Measurements from ENCODE around the gene TMCO6. TPM values are rescaled to one million over a fixed set of nuclear protein-coding genes. Genes with fewer than 3 reads are reported as not detected.
A peak's percentile ranks its signal among the peaks of the same experiment; 100 is the strongest.

The TMCO6 gene
- total RNA-seq, 1 experiment from 2014 or later, result 24.1 TPM

GRCh38 chr5:140633501-140633900 is 5.8 kb upstream of the TMCO6 start:
- POLR2A ChIA-PET (ENCODE audit: low non-redundant PET), result no interaction called here
- Histone ChIP-seq H3K27ac (ENCODE audit: low read depth, low read length, poor library complexity, severe bottlenecking) (no peak overlapping the region), H3K27me3 (replicated peaks; ENCODE audit: insufficient read depth, low read depth, low read length, poor library complexity) (peaks cover 17% of the 10 kb centered on the region), H3K36me3 (ENCODE audit: insufficient read depth, low read length, poor library complexity, severe bottlenecking) (no peaks in the 10 kb centered on the region), H3K4me3 (ENCODE audit: low read depth, low read length, poor library complexity, severe bottlenecking) (no peak overlapping the region), H3K4me1 (ENCODE audit: insufficient read depth, low read length, poor library complexity, severe bottlenecking) (no peaks in the 10 kb centered on the region), H3K9me3 (ENCODE audit: low read depth, low read length, poor library complexity, severe bottlenecking) (peaks cover 4% of the 10 kb centered on the region)
- BruUV-seq (replicated peaks), result no TSS peak
- intact Hi-C loops (cut with micrococcal nuclease; ENCODE audit: unreplicated experiment), result no loop called here
- no peak for DNase-seq (ENCODE audit: low spot score)
- CTCF ChIA-PET, result no interaction called here
- no peak for TF ChIP-seq CTCF (conservative IDR thresholded peaks at IDR 0.05; ENCODE audit: low read depth, low read length)
- no peak for TF ChIP-seq EZH2 (IDR thresholded peaks at IDR 0.05; ENCODE audit: borderline replicate concordance, low read depth, low read length, poor library complexity, severe bottlenecking)

- H3K9me3 ChIP-seq (ENCODE audit: low read depth, low read length, poor library complexity, severe bottlenecking), result no peaks in the 10 kb centered on the region
- H3K27ac ChIP-seq (ENCODE audit: low read depth, low read length, poor library complexity, severe bottlenecking), result no peak overlapping the region
- no peak for TF ChIP-seq CTCF (conservative IDR thresholded peaks at IDR 0.05; ENCODE audit: low read depth, low read length)
- TF ChIP-seq EZH2 (IDR thresholded peaks at IDR 0.05; ENCODE audit: borderline replicate concordance, low read depth, low read length, poor library complexity, severe bottlenecking), result no peak
- peaks cover 4% of the 10 kb centered on the region for H3K4me1 ChIP-seq (ENCODE audit: insufficient read depth, low read length, poor library complexity, severe bottlenecking)
- CTCF ChIA-PET, result no interaction called here
- H3K4me3 ChIP-seq (ENCODE audit: low read depth, low read length, poor library complexity, severe bottlenecking), result no peak overlapping the region
- peaks cover 17% of the 10 kb centered on the region for H3K27me3 ChIP-seq (replicated peaks; ENCODE audit: insufficient read depth, low read depth, low read length, poor library complexity)
- intact Hi-C loops (cut with micrococcal nuclease; ENCODE audit: unreplicated experiment), result no loop called here
- no peak for DNase-seq (ENCODE audit: low spot score)
- BruUV-seq (replicated peaks), result no TSS peak
- POLR2A ChIA-PET (ENCODE audit: low non-redundant PET), result no interaction called here
- H3K36me3 ChIP-seq (ENCODE audit: insufficient read depth, low read length, poor library complexity, severe bottlenecking), result no peaks in the 10 kb centered on the region
These were observed 5.1 kb upstream of the TMCO6 start for GRCh38 chr5:140634103-140634502.

GRCh38 chr5:140635291-140636257 is 3.7 kb upstream of the TMCO6 start:
- CTCF ChIA-PET, result no interaction called here

More at GRCh38 chr5:140635291-140636257, 3.7 kb upstream of the TMCO6 start:
- Histone ChIP-seq H3K27ac (ENCODE audit: low read depth, low read length, poor library complexity, severe bottlenecking) (no peak overlapping the region), H3K27me3 (replicated peaks; ENCODE audit: insufficient read depth, low read depth, low read length, poor library complexity) (peaks cover 17% of the 10 kb centered on the region), H3K9me3 (ENCODE audit: low read depth, low read length, poor library complexity, severe bottlenecking) (no peaks in the 10 kb centered on the region), H3K36me3 (ENCODE audit: insufficient read depth, low read length, poor library complexity, severe bottlenecking) (no peaks in the 10 kb centered on the region), H3K4me3 (ENCODE audit: low read depth, low read length, poor library complexity, severe bottlenecking) (no peak overlapping the region), H3K4me1 (ENCODE audit: insufficient read depth, low read length, poor library complexity, severe bottlenecking) (peaks cover 11% of the 10 kb centered on the region)
- BruUV-seq (replicated peaks), result no TSS peak
- POLR2A ChIA-PET (ENCODE audit: low non-redundant PET), result no interaction called here
- DNase-seq (ENCODE audit: low spot score), result no peak
- TF ChIP-seq EZH2 (IDR thresholded peaks at IDR 0.05; ENCODE audit: borderline replicate concordance, low read depth, low read length, poor library complexity, severe bottlenecking) (no peak), CTCF (conservative IDR thresholded peaks at IDR 0.05; ENCODE audit: low read depth, low read length) (0 out of 2 replicates have a peak, but pooled peaks have one; percentile 4)
- intact Hi-C loops (cut with micrococcal nuclease; ENCODE audit: unreplicated experiment), result loop anchor here (5.0 kb wide), 2 partner anchors 73 to 263 kb away; partner anchors contain the start of genes APBB3 and SLC35A4

Data from A673 (cell line).